ENCODE measurements around the gene B4GALNT3.
"Not testable (repeated sequence)": the region's sequence is repeated elsewhere in the genome, so short reads cannot be mapped to it uniquely, and the experiment has no call there.

The B4GALNT3 gene

GRCh38 chr12:459430-460258 lies at the start of gene B4GALNT3:
TSS of gene B4GALNT3 (plus strand) at chr12:459939. CDS start at chr12:460377, 438 bp downstream.
- DNase-seq: peak; percentile 14

GRCh38 chr12:414859-415258 lies 44.9 kb upstream of the B4GALNT3 start:
- DNase-seq: no peak

- DNase-seq: no peak
These were observed 41.3 kb upstream of the B4GALNT3 start for GRCh38 chr12:418432-418831.

DNA sequence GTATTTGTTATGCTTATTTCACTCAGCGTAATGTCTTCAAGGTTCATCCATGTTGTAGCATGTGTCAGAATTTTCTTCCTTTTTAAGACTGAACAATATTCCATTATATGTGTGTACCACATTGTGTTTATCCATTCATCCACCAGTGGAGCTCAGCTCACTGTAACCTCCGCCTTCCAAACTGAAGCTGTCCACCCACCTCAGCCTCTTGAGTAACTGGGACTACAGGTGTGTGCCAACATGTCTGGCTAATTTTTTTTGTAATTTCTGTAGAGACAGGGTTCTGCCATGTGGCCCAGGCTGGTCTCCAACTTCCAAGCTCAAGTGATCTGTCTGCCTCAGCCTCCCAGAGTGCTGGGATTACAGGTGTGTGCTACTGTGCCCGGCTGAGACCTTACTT lies 37.2 kb upstream of the B4GALNT3 start:
- no peak for DNase-seq

- DNase-seq: not testable (repeated sequence)
These were observed 24.0 kb upstream of the B4GALNT3 start for GRCh38 chr12:435737-436136.

GRCh38 chr12:442235-442884 lies 17.4 kb upstream of the B4GALNT3 start:
- DNase-seq: peak; percentile 14

DNA sequence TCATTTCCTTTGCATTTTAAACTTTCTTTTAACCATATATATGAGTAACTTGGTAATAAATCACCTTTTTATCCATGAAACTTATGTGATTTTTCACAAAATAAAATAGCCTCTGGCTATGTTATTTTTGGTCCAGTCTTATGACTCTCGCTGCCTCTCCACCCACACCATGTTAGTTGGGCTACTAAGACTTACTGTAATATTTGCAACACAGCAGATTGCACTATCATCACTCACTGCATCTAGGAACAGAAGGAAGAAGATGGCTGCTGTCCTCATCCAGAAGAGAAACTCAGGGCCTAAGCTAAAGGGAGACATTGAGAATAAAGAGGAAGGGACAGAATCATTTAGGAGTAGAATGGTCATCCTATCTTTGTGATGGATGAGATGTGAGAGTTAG lies 12.6 kb upstream of the B4GALNT3 start:
- DNase-seq: no peak

DNA sequence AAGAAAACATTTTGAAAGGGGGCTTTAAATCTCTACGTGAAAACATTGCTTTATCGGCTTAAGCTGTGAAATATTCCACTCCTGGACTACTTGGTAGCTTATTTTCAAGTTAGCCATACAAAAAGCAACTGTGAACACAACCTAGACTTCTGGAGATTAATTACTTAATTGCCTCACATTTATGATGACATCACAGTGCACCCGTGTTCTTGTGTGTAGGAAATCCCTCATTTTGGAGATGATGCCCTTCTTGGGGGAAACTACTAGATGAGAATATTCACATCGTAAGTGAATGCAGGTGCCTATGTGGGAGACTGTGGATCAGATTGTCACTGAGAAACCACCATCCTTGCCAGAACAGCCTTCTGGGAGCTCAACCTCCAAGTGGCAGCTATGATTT lies 10.5 kb upstream of the B4GALNT3 start:
- no peak for DNase-seq

- no peak for DNase-seq
These were observed 9.3 kb upstream of the B4GALNT3 start for GRCh38 chr12:450438-450837.

DNA sequence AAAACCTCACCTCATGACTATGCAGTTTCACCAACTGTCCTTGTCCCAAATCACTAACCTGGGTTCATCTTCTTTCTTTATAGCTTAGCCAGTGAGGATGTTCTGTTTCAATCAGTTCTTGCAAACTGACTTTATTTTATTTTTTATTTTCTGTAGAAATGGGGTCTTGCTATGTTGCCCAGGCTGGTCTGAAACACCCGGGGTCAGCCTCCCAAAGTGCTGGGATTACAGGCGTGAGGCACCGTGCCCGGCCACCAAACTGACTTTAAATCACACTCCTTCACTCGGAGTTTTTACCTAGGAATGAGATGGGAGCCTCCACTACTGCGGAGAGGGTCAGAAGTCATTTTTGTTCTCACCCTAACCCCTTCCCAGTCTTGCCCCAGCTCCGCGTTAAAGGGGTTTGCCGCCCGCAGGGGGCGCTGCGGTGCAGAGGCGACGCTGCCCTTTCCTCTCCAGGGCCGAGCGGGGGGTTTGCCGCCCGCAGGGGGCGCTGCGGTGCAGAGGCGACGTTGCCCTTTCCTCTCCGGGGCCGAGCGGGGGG lies 7.0 kb upstream of the B4GALNT3 start:
- no peak for DNase-seq

DNA sequence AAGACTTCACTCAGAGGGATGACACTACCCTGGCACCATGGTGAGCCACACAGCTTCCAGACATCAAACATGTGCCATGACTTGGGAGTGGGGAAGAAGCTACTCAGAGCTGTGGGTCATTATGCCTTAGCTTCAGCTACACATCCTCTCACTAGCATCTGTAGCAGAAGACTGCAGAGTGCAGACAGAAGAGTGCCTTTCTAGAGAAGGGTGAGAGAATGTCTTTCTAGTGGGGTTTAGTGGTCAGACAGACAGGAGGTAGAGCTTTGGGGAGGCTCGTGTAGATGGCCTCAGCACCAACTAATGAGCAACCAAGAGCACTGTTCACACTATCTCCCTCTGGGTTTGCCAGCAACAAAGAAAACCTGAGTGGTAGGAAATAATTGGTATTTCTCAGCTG lies 4.9 kb upstream of the B4GALNT3 start:
- no peak for DNase-seq

DNA sequence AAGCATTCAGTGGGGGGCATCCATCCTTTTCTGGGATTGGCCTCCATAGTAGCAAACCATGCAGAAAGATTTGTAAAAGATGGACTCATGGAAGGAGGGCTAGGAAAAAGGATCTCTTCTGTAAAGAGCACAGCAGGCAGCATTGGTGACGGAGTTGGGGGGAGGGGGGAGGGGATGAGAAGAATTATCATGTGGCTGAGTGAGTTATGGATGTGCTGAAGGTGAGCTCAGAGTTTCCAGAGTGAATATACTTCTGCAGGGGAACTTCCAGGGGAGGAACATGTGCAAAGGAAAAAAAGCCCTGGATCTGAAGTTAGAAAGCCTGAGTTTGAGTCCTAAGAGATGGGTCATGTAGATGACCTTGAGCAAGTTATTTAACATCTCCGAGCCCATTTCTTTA lies 3.9 kb upstream of the B4GALNT3 start:
- DNase-seq: no peak

DNA sequence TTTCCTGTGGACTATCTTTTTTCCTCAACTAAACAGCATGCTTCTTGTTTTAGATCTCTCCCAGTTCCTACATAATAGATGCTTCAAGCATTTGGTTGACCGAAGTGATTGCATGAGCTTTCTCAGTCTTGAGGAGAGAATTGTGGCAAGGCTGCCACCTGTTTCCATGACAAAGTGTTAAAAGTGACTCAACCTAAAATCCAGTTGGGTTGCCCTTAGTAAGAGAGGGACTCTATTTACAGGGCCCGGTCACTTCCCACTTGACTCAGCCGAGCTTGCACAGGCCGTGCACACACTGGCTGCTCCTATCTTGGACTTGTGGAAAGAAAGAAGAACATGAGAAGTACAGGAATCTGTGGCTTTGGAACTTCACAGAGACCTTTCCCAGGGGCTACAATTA lies 2.1 kb upstream of the B4GALNT3 start:
- DNase-seq: no peak

- no peak for DNase-seq
These were observed 699 bp upstream of the B4GALNT3 start for GRCh38 chr12:459050-459429.

DNA sequence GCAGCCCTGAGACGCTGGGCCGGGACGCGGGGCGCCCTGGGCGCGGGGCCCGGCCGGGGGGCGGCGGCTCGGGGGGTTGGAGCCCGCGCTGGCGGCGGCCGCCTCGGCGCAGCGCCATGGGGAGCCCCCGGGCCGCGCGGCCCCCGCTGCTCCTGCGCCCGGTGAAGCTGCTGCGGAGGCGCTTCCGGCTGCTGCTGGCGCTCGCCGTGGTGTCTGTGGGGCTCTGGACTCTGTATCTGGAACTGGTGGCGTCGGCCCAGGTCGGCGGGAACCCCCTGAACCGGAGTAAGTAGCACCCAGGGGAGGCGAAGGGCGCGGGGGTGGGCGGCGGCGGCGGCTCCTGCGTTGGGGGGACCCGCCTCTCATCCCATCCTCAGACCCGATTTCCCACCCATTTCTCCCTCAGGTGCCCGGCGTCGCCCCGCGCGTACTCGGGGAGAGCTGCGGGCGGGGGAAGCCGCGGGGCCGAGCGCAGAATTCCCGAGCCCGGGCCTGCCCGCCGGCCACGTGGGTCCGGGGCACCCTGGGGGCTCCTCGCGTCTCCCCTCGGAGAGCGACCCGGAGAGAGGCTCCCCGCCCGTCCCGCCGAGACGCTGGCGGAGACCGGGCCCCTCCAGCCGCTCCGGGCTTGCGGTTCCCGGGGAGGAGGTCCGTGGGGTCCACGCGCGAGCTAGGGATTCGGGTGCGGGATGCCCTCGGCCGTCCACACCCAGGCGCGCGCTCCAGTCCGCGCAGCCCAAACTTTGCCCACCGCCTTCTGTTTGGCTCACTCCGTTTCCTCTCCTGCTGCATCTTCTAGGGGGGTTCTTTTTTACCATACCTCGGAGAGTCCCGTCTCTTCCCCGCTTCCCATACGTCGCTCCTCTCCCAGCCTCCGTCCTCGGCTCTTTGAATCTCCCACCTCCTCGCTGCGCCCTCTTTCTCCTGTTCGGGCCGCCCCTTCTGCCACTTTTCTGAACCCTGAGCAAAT lies 807 bp downstream of the B4GALNT3 start:
- no peak for DNase-seq

- no peak for DNase-seq
These were observed 1.7 kb downstream of the B4GALNT3 start for GRCh38 chr12:461425-461824.

GRCh38 chr12:462936-463705 lies 3.4 kb downstream of the B4GALNT3 start:
- DNase-seq: no peak

- no peak for DNase-seq
These were observed 4.9 kb downstream of the B4GALNT3 start for GRCh38 chr12:464484-465267.

DNA sequence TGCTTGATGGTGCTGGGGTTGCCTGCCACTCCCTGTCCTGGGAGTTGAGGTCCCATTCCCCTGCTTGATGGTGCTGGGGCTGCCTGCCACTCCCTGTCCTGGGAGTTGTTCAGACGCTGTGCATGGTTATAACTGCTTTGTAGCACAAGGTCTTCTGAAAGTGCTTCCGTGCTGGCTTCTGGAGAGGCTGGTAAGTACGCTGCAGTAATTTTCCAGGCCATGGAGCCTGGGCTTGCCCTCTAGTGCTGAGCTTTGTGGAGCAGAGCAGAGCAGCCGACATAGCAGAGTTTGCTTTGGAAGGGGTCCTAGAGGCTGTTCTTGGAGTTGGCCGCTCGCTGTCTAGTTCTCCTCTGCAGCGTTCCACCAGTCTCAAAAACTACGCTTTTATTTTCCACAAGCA lies 6.3 kb downstream of the B4GALNT3 start:
- DNase-seq: no peak

- no peak for DNase-seq
These were observed 7.0 kb downstream of the B4GALNT3 start for GRCh38 chr12:466762-467161.

DNA sequence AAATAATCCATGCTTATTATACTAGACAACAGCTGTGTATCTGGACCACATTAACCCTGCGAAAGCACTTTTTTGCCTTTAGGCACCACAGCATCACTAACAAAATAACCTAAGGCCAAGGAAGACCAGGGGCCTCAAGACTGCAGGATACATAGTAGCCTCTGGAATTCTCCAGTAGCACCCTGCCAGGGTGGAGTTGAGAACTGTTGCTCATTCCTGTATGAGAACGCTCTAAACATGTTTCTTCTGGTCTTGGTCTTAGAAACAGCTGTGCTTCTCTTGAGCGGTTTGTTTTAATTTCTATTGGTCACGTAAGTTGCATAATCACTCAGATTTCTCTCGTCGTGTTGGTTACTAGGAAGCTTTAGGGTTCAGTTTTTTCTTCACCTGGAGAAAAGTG lies 7.9 kb downstream of the B4GALNT3 start:
- no peak for DNase-seq

Data from NCI-H1048 (cell line).